HG02763 (cell line): ENCODE data around the gene KCTD19.
"Not testable (repeated sequence)": the region's sequence is repeated elsewhere in the genome, so short reads cannot be mapped to it uniquely, and the experiment has no call there.

Experiments
- ATAC-seq: cut with Tn5 transposase; IDR thresholded peaks from one replicate; pipeline ENCODE4 v1.9.1; 2021; ENCODE audit warnings: mild to moderate bottlenecking, moderate library complexity; ENCODE audit not compliant: unreplicated experiment

KCTD19 gene

GRCh38 chr16:67326472-67327309 lies at the start of gene KCTD19, which contains the start of gene LRRC36:
Gene KCTD19, minus strand, starts transcription at chr16:67326741. Its CDS starts 34 bp downstream, at chr16:67326707.
Gene LRRC36, plus strand, starts transcription at chr16:67326815. Its CDS starts 48 bp downstream, at chr16:67326863.
- no peak for ATAC-seq

GRCh38 chr16:67376012-67376411 lies 49.5 kb upstream of the KCTD19 start:
- not testable (repeated sequence) for ATAC-seq

GRCh38 chr16:67372664-67373063 lies 46.1 kb upstream of the KCTD19 start:
- ATAC-seq, result no peak

GRCh38 chr16:67370661-67371060 lies 44.1 kb upstream of the KCTD19 start:
- no peak for ATAC-seq

- no peak for ATAC-seq
These were observed 38.2 kb upstream of the KCTD19 start for GRCh38 chr16:67364600-67365235.

- ATAC-seq, result no peak
These were observed 34.5 kb upstream of the KCTD19 start for GRCh38 chr16:67361038-67361437.

- not testable (repeated sequence) for ATAC-seq
These were observed 33.2 kb upstream of the KCTD19 start for GRCh38 chr16:67359540-67360269.

- no peak for ATAC-seq
These were observed 31.0 kb upstream of the KCTD19 start for GRCh38 chr16:67357561-67357960.

GRCh38 chr16:67356396-67356795 lies 29.9 kb upstream of the KCTD19 start:
- ATAC-seq, result no peak

- ATAC-seq, result not testable (repeated sequence)
These were observed 25.9 kb upstream of the KCTD19 start for GRCh38 chr16:67352463-67352862.

GRCh38 chr16:67350324-67350723 lies 23.8 kb upstream of the KCTD19 start:
- ATAC-seq, result no peak

- ATAC-seq, result no peak
These were observed 22.6 kb upstream of the KCTD19 start for GRCh38 chr16:67349172-67349571.

- no peak for ATAC-seq
These were observed 19.8 kb upstream of the KCTD19 start for GRCh38 chr16:67346341-67346740.

GRCh38 chr16:67345401-67345800 lies 18.9 kb upstream of the KCTD19 start:
- no peak for ATAC-seq

- ATAC-seq, result no peak
These were observed 16.1 kb upstream of the KCTD19 start for GRCh38 chr16:67342616-67343015.

- no peak for ATAC-seq
These were observed 14.7 kb upstream of the KCTD19 start for GRCh38 chr16:67341250-67341649.

- ATAC-seq, result no peak
These were observed 12.9 kb upstream of the KCTD19 start for GRCh38 chr16:67339453-67339852.

- ATAC-seq, result no peak
These were observed 10.1 kb upstream of the KCTD19 start for GRCh38 chr16:67336648-67337047.

GRCh38 chr16:67336116-67336515 lies 9.6 kb upstream of the KCTD19 start:
- no peak for ATAC-seq

- no peak for ATAC-seq
These were observed 6.8 kb upstream of the KCTD19 start for GRCh38 chr16:67333315-67333714.

- ATAC-seq, result no peak
These were observed 3.4 kb upstream of the KCTD19 start for GRCh38 chr16:67329901-67330300.
